Type B pancreatic cell (in vitro differentiated cells): ENCODE measurements around the gene ITSN2. TPM values are rescaled to one million over a fixed set of nuclear protein-coding genes. Genes with fewer than 3 reads are reported as not detected.

ENCODE experiments used
- DNase-seq: peaks from one replicate; pipeline ENCODE4 v3.0.0; 2021; ENCODE audit warnings: mixed read lengths; ENCODE audit not compliant: unreplicated experiment; ENCODE audit errors: extremely low spot score
- H3K27ac Mint-ChIP-seq: 2 replicates; pipeline ENCODE4 v1.8.0; 2021; ENCODE audit warnings: mild to moderate bottlenecking, mixed read lengths
- H3K27me3 Mint-ChIP-seq: 2 replicates; pipeline ENCODE4 v1.8.0; 2021; ENCODE audit warnings: mixed read lengths
- H3K36me3 Mint-ChIP-seq: 2 replicates; pipeline ENCODE4 v1.8.0; 2021; ENCODE audit warnings: mixed read lengths
- H3K4me1 Mint-ChIP-seq: one replicate; pipeline ENCODE4 v1.8.0; 2021; ENCODE audit warnings: mixed read lengths; ENCODE audit not compliant: unreplicated experiment
- H3K4me3 Mint-ChIP-seq: 2 replicates; pipeline ENCODE4 v1.8.0; 2021; ENCODE audit warnings: mild to moderate bottlenecking, mixed read lengths
- H3K9me3 Mint-ChIP-seq: 2 replicates; pipeline ENCODE4 v1.8.0; 2021; ENCODE audit warnings: mixed read lengths
- total RNA-seq: library from RNA; stranded (reverse); gene quantifications from 2 replicates; pipeline ENCODE4 v1.2.1, GENCODE V29; 2021; ENCODE audit warnings: low replicate concordance
- TF ChIP-seq, protein P1 (sequence below): fragments of 200-600 bp; sonication (generic); conservative IDR thresholded peaks from 2 replicates; pipeline ENCODE4 v1.5.0; 2021; ENCODE audit warnings: antibody characterized with exemption, mild to moderate bottlenecking

The ITSN2 gene
- total RNA-seq, 1 donor from 2014 or later = 18.9 TPM

- Mint-ChIP-seq H3K4me1 (no peaks in the 10 kb centered on the region), H3K4me3 (no peak overlapping the region), H3K27ac (no peak overlapping the region), H3K9me3 (no peaks in the 10 kb centered on the region), H3K36me3 (peaks cover 4% of the 10 kb centered on the region), H3K27me3 (no peaks in the 10 kb centered on the region)
- TF ChIP-seq, protein P1, sequence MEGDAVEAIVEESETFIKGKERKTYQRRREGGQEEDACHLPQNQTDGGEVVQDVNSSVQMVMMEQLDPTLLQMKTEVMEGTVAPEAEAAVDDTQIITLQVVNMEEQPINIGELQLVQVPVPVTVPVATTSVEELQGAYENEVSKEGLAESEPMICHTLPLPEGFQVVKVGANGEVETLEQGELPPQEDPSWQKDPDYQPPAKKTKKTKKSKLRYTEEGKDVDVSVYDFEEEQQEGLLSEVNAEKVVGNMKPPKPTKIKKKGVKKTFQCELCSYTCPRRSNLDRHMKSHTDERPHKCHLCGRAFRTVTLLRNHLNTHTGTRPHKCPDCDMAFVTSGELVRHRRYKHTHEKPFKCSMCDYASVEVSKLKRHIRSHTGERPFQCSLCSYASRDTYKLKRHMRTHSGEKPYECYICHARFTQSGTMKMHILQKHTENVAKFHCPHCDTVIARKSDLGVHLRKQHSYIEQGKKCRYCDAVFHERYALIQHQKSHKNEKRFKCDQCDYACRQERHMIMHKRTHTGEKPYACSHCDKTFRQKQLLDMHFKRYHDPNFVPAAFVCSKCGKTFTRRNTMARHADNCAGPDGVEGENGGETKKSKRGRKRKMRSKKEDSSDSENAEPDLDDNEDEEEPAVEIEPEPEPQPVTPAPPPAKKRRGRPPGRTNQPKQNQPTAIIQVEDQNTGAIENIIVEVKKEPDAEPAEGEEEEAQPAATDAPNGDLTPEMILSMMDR = no peak
- DNase-seq = no peak
Observed at GRCh38 chr2:24247592-24247991, 112.7 kb downstream of the ITSN2 start.

DNA sequence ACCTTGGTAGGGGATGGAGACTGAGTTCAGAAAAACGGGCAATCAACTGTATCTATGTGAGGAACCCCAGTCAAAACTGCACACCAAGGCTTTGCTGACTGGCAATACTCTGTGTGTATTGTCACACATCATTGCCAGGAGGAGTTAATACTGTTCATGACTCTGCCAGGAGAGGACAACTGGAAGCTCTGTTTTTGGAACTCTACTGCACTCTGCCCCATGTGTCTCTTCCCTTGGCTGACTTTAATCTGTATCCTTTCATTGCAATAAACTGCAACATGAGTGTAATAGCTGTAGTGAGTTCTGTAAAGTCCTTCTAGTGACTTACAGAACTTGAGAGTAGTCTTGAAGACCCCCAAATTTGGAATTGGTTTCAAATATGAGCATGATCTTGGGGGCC is 113.2 kb downstream of the ITSN2 start:
- H3K4me3 Mint-ChIP-seq = no peak overlapping the region
- no peak overlapping the region for H3K27ac Mint-ChIP-seq
- peaks cover 4% of the 10 kb centered on the region for H3K36me3 Mint-ChIP-seq
- H3K27me3 Mint-ChIP-seq = no peaks in the 10 kb centered on the region
- TF ChIP-seq, protein P1 = no peak
- H3K4me1 Mint-ChIP-seq = no peaks in the 10 kb centered on the region
- no peak for DNase-seq
- no peaks in the 10 kb centered on the region for H3K9me3 Mint-ChIP-seq

GRCh38 chr2:24245986-24246776 is 114.2 kb downstream of the ITSN2 start:
- TF ChIP-seq, protein P1 = no peak
- DNase-seq = no peak
- Mint-ChIP-seq H3K27ac (no peak overlapping the region), H3K4me3 (no peak overlapping the region), H3K4me1 (no peaks in the 10 kb centered on the region), H3K9me3 (no peaks in the 10 kb centered on the region), H3K27me3 (no peaks in the 10 kb centered on the region), H3K36me3 (peaks cover 4% of the 10 kb centered on the region)

GRCh38 chr2:24241528-24241927 is 118.8 kb downstream of the ITSN2 start:
- Mint-ChIP-seq H3K36me3 (peaks cover 7% of the 10 kb centered on the region), H3K27ac (no peak overlapping the region), H3K4me3 (no peak overlapping the region), H3K9me3 (no peaks in the 10 kb centered on the region), H3K27me3 (no peaks in the 10 kb centered on the region), H3K4me1 (no peaks in the 10 kb centered on the region)
- TF ChIP-seq, protein P1 = no peak
- DNase-seq = no peak

DNA sequence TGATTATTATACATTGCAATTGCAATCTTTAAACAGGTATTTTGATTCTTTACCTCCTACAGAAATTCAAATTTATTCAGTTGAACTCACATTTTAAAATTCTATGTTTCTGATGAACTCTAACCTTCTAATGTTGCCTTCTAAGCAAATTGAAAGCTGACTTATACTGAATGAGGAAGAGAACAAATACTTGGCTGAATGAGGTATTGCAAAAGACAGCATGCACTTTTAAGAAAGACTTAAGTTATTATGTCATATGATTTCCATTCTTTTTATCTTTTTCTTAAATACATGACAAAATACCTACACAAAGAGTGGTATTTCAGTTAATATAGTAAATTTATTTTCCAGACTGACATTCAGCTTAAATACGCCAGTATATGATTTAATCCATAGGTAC is 120.8 kb downstream of the ITSN2 start:
- TF ChIP-seq, protein P1 = no peak
- Mint-ChIP-seq H3K4me3 (no peak overlapping the region), H3K4me1 (no peaks in the 10 kb centered on the region), H3K27me3 (no peaks in the 10 kb centered on the region), H3K9me3 (no peaks in the 10 kb centered on the region), H3K36me3 (peaks cover 4% of the 10 kb centered on the region), H3K27ac (no peak overlapping the region)
- no peak for DNase-seq
